ENCODE measurements around the gene KRTAP5-7. TPM values are rescaled to one million over a fixed set of nuclear protein-coding genes. Genes with fewer than 3 reads are reported as not detected.

Gene KRTAP5-7
- polyA plus RNA-seq, 1 of the 3 experiments (the other 2 are of a cell fraction) = 0.07 TPM

DNA sequence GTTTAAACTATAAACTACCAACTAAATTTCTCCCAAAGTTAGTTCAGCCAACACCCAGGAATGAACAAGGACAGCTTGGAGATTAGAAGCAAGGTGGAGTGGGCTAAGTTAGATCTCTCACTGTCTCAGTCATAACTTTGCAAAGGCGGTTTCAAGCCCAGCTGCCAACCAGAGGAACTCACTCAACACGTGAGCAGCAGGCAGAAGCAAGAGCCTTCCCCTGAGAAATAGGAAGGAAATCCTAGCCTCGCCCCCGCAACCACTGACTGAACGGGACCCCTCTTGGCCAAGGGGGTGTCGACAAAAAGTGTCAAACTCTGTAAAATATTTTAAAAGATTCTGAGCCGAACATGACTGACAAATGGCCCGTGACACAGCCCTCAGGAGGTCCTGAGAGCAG, 16.8 kb downstream of the KRTAP5-7 start:
- POLR2A ChIA-PET = no interaction called here
- no peak overlapping the region for H3K9ac ChIP-seq
- 44% methylated on average over 8 of the region's 8 CpGs for WGBS (ENCODE audit: low lambda C conversion rate)
- no peak overlapping the region for H3K4me3 ChIP-seq (ENCODE audit: low read depth in 2 of 2, low read length in 1 of 2)
- no peaks in the 10 kb centered on the region for H3K36me3 ChIP-seq (replicated peaks in 1 of 2; ENCODE audit: control insufficient read depth in 1 of 2, insufficient read depth in 2 of 2, low read length in 1 of 2)
- no peak overlapping the region for H2AFZ ChIP-seq (ENCODE audit: low read depth)
- H3K4me2 ChIP-seq = no peak overlapping the region
- no peaks in the 10 kb centered on the region for H4K20me1 ChIP-seq (ENCODE audit: insufficient read depth)
- no peak overlapping the region; a peak in 1 of 4 replicates for H3K27ac ChIP-seq (ENCODE audit: low read depth in 2 of 2, low read length in 1 of 2)
- no peaks in the 10 kb centered on the region for H3F3A ChIP-seq (replicated peaks; ENCODE audit: insufficient read depth)
- no peaks in the 10 kb centered on the region for H3K27me3 ChIP-seq (ENCODE audit: insufficient read depth)
- CTCF ChIA-PET = interaction anchor here (1.2 kb wide), 1 partner anchor 37 kb away, joined by 3 read pairs; no protein-coding TSS in a partner anchor
- H3K9me3 ChIP-seq = no peaks in the 10 kb centered on the region
- peaks cover 0 to 10% of the 10 kb centered on the region in 2 experiments; a peak in 1 of 4 replicates for H3K4me1 ChIP-seq (ENCODE audit: control insufficient read depth in 1 of 2, insufficient read depth in 2 of 2, low read depth in 1 of 2, low read length in 1 of 2)
- H3K9me2 ChIP-seq = no peaks in the 10 kb centered on the region
- no peak for DNase-seq
- no peak for TF ChIP-seq FOXJ3 (CRISPR knock-in tag; IDR thresholded peaks at IDR 0.05)
- no peaks in the 10 kb centered on the region for H3K79me2 ChIP-seq (ENCODE audit: insufficient read depth)

DNA sequence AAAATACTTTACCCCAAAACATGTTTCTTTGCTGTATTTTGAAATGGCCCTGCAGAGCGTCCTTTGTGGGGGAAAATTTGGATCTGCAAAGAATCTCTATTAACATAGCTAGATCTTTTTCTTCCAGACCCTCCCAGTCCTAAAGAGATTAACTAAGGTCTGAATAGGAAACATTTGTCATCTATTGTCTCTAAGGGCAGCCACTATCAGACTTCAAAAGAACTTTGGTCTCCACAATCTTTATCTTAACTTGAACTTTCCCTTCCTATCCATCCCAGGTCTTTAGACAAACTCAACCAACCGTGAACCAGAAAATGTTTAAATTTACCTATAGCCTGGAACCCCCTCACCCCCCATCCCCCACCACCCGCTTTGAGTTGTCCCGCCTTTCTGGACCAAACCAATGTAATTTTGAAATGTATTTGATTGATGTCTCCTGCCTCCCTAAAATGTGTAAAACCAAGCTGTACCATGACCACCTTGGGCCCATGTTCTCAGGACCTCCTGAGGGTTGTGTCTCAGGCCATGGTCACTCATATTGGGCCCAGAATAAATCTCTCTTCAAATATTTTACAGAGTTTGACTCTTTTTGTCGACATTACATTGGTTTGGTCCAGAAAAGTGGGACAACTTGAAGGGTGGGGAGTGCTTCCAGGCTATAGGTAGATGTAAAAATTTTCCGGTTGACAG, 17.6 kb downstream of the KRTAP5-7 start:
- Histone ChIP-seq H3K27me3 (ENCODE audit: insufficient read depth) (no peaks in the 10 kb centered on the region), H2AFZ (ENCODE audit: low read depth) (no peak overlapping the region), H3K4me2 (no peak overlapping the region), H3K9me3 (no peaks in the 10 kb centered on the region), H4K20me1 (ENCODE audit: insufficient read depth) (no peaks in the 10 kb centered on the region), H3K9me2 (no peaks in the 10 kb centered on the region), H3K27ac (ENCODE audit: low read depth in 2 of 2, low read length in 1 of 2) (no peak overlapping the region), H3K4me3 (ENCODE audit: low read depth in 2 of 2, low read length in 1 of 2) (no peak overlapping the region), H3K4me1 (ENCODE audit: control insufficient read depth in 1 of 2, insufficient read depth in 2 of 2, low read depth in 1 of 2, low read length in 1 of 2) (peaks cover 0 to 10% of the 10 kb centered on the region in 2 experiments; a peak in 1 of 4 replicates), H3K9ac (no peak overlapping the region), H3K36me3 (replicated peaks in 1 of 2; ENCODE audit: control insufficient read depth in 1 of 2, insufficient read depth in 2 of 2, low read length in 1 of 2) (no peaks in the 10 kb centered on the region), H3F3A (replicated peaks; ENCODE audit: insufficient read depth) (no peaks in the 10 kb centered on the region), H3K79me2 (ENCODE audit: insufficient read depth) (no peaks in the 10 kb centered on the region)
- POLR2A ChIA-PET = no interaction called here
- no peak for DNase-seq
- 36% methylated on average over 6 of the region's 6 CpGs for WGBS (ENCODE audit: low lambda C conversion rate)
- no peak for TF ChIP-seq YY1 (IDR thresholded peaks at IDR 0.05; ENCODE audit: low read depth)
- no peak for TF ChIP-seq FOXJ3 (CRISPR knock-in tag; IDR thresholded peaks at IDR 0.05)
- TF ChIP-seq TEAD4 (IDR thresholded peaks at IDR 0.05; ENCODE audit: borderline replicate concordance, insufficient read depth) = no peak
- TF ChIP-seq RFX5 (IDR thresholded peaks at IDR 0.05; ENCODE audit: low read length) = no peak
- no peak for TF ChIP-seq MEF2A (IDR thresholded peaks at IDR 0.05; ENCODE audit: borderline replicate concordance, low read depth)
- CTCF ChIA-PET = interaction anchor here (1.0 to 1.2 kb wide), 2 partner anchors 35 to 38 kb away, joined by 3 read pairs; no protein-coding TSS in a partner anchor

DNA sequence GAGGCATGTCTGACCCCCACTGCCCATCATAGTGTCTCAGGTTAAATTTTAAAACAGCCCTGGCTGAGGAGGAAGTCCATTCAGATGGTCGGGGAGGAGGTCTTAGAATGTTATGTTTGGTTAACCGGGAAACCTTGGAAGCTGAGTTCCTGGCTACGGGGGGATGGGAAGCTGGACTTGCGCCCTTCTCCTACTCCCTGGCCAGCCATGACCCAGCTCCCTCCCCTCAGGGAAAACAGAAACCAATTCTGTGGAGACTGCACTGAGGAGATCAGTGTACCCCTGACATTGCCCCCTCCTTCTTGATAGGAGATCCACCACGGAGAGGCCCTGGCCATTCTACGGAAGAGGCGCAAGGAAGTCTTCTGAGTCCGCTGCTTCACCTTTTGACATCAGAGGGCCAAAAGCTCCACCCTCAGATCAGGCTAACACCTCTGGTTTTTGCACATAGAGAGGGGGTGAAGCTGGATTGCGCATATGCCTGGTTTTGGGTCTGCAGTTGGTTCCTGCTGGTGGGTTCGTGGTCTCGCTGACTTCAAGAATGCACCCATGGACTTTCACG, 18.4 kb downstream of the KRTAP5-7 start:
- CTCF ChIA-PET = interaction anchor here (1.0 to 2.0 kb wide), 3 partner anchors 18 to 35 kb away, joined by 3 to 7 read pairs (median 5); no protein-coding TSS in a partner anchor
- Histone ChIP-seq H4K20me1 (ENCODE audit: insufficient read depth) (no peaks in the 10 kb centered on the region), H3K79me2 (ENCODE audit: insufficient read depth) (no peaks in the 10 kb centered on the region), H3K36me3 (replicated peaks in 1 of 2; ENCODE audit: control insufficient read depth in 1 of 2, insufficient read depth in 2 of 2, low read length in 1 of 2) (no peaks in the 10 kb centered on the region), H3K9me2 (no peaks in the 10 kb centered on the region), H3K27ac (ENCODE audit: low read depth in 2 of 2, low read length in 1 of 2) (no peak overlapping the region), H3K4me1 (ENCODE audit: control insufficient read depth in 1 of 2, insufficient read depth in 2 of 2, low read depth in 1 of 2, low read length in 1 of 2) (peaks cover 0 to 10% of the 10 kb centered on the region in 2 experiments; a peak in 1 of 4 replicates), H3K27me3 (ENCODE audit: insufficient read depth) (no peaks in the 10 kb centered on the region), H3K4me3 (ENCODE audit: low read depth in 2 of 2, low read length in 1 of 2) (no peak overlapping the region), H2AFZ (ENCODE audit: low read depth) (no peak overlapping the region), H3K9me3 (no peaks in the 10 kb centered on the region), H3F3A (replicated peaks; ENCODE audit: insufficient read depth) (no peaks in the 10 kb centered on the region), H3K9ac (no peak overlapping the region), H3K4me2 (no peak overlapping the region)
- TF ChIP-seq RXRA (IDR thresholded peaks at IDR 0.05; ENCODE audit: borderline replicate concordance, low read depth) (no peak), IRF3 (IDR thresholded peaks at IDR 0.05; ENCODE audit: low read depth, low read length) (no peak), ELF1 (IDR thresholded peaks at IDR 0.05) (no peak), GATA2 (CRISPR knock-in tag; IDR thresholded peaks at IDR 0.05) (no peak), SIN3A (IDR thresholded peaks at IDR 0.05; ENCODE audit: borderline replicate concordance, low read depth, low read length) (no peak), TAF1 (IDR thresholded peaks at IDR 0.05; ENCODE audit: borderline replicate concordance, low read depth, low read length) (no peak), EZH2phosphoT487 (IDR thresholded peaks at IDR 0.05; ENCODE audit: borderline replicate concordance, low read depth) (no peak), TEAD4 (IDR thresholded peaks at IDR 0.05; ENCODE audit: borderline replicate concordance, insufficient read depth) (no peak)
- TF ChIP-seq, protein P1, sequence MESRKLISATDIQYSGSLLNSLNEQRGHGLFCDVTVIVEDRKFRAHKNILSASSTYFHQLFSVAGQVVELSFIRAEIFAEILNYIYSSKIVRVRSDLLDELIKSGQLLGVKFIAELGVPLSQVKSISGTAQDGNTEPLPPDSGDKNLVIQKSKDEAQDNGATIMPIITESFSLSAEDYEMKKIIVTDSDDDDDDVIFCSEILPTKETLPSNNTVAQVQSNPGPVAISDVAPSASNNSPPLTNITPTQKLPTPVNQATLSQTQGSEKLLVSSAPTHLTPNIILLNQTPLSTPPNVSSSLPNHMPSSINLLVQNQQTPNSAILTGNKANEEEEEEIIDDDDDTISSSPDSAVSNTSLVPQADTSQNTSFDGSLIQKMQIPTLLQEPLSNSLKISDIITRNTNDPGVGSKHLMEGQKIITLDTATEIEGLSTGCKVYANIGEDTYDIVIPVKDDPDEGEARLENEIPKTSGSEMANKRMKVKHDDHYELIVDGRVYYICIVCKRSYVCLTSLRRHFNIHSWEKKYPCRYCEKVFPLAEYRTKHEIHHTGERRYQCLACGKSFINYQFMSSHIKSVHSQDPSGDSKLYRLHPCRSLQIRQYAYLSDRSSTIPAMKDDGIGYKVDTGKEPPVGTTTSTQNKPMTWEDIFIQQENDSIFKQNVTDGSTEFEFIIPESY (IDR thresholded peaks at IDR 0.05; ENCODE audit: borderline replicate concordance, low read depth) = no peak
- DNase-seq = no peak
- POLR2A ChIA-PET = no interaction called here
- 68% methylated on average over 12 of the region's 12 CpGs for whole genome bisulfite sequencing (ENCODE audit: low lambda C conversion rate)

All from SK-N-SH (cell line).